ENCODE measurements around the gene CHMP5. TPM values are rescaled to one million over a fixed set of nuclear protein-coding genes. Genes with fewer than 3 reads are reported as not detected.

Gene CHMP5
- total RNA-seq, 1 experiment from 2014 or later = 63.0 TPM

GRCh38 chr9:33300546-33300945, 35.7 kb downstream of the CHMP5 start:
- no TSS peak for BruUV-seq (replicated peaks)
- no peak overlapping the region for H3K4me3 ChIP-seq
- ChIA-PET CTCF (interaction anchor here (0.7 kb wide), 1 partner anchor 267 kb away, joined by 3 read pairs; no protein-coding TSS in a partner anchor), POLR2A (ENCODE audit: unreplicated experiment) (no interaction called here)
- no peaks in the 10 kb centered on the region for H3K9me3 ChIP-seq (ENCODE audit: insufficient read depth, low read depth)
- H3K27me3 ChIP-seq (ENCODE audit: insufficient read depth, low read depth) = no peaks in the 10 kb centered on the region
- intact Hi-C loops (cut with micrococcal nuclease; ENCODE audit: unreplicated experiment) = no loop called here
- no peak overlapping the region for H2AFZ ChIP-seq
- no peak overlapping the region for H3K27ac ChIP-seq
- H3K36me3 ChIP-seq (ENCODE audit: low read depth) = no peaks in the 10 kb centered on the region; the same call in 1 of the 2 replicates
- H3K4me1 ChIP-seq (replicated peaks; ENCODE audit: insufficient read depth) = no peaks in the 10 kb centered on the region
- TF ChIP-seq CTCF (conservative IDR thresholded peaks at IDR 0.05) (no peak), EZH2 (IDR thresholded peaks at IDR 0.05; ENCODE audit: low read depth) (no peak)
- H3K9me2 ChIP-seq (ENCODE audit: insufficient read depth) = no peaks in the 10 kb centered on the region
- DNase-seq = no peak
- no peaks in the 10 kb centered on the region for H3K79me2 ChIP-seq (ENCODE audit: low read depth)
- no peak overlapping the region for H3K4me2 ChIP-seq
- no peaks in the 10 kb centered on the region for H4K20me1 ChIP-seq (ENCODE audit: insufficient read depth)
- H3F3A ChIP-seq (ENCODE audit: insufficient read depth, low read depth) = no peaks in the 10 kb centered on the region

- Histone ChIP-seq H3K4me3 (no peak overlapping the region), H3K9me3 (ENCODE audit: insufficient read depth, low read depth) (no peaks in the 10 kb centered on the region), H3K9me2 (ENCODE audit: insufficient read depth) (no peaks in the 10 kb centered on the region), H3K4me2 (no peak overlapping the region), H3K79me2 (ENCODE audit: low read depth) (no peaks in the 10 kb centered on the region), H3K4me1 (replicated peaks; ENCODE audit: insufficient read depth) (no peaks in the 10 kb centered on the region), H3K36me3 (ENCODE audit: low read depth) (no peaks in the 10 kb centered on the region; the same call in 1 of the 2 replicates), H3K27ac (no peak overlapping the region), H3K27me3 (ENCODE audit: insufficient read depth, low read depth) (no peaks in the 10 kb centered on the region), H4K20me1 (ENCODE audit: insufficient read depth) (no peaks in the 10 kb centered on the region), H3F3A (ENCODE audit: insufficient read depth, low read depth) (no peaks in the 10 kb centered on the region), H2AFZ (no peak overlapping the region)
- ChIA-PET POLR2A (ENCODE audit: unreplicated experiment) (no interaction called here), CTCF (no interaction called here)
- TF ChIP-seq EZH2 (IDR thresholded peaks at IDR 0.05; ENCODE audit: low read depth) (no peak), CTCF (conservative IDR thresholded peaks at IDR 0.05) (no peak)
- no TSS peak for BruUV-seq (replicated peaks)
- intact Hi-C loops (cut with micrococcal nuclease; ENCODE audit: unreplicated experiment) = no loop called here
- DNase-seq = no peak
Measured at GRCh38 chr9:33304362-33304761, 39.5 kb downstream of the CHMP5 start.

- no peak for DNase-seq
- no peak overlapping the region for H3K27ac ChIP-seq
- intact Hi-C loops (cut with micrococcal nuclease; ENCODE audit: unreplicated experiment) = no loop called here
- no peaks in the 10 kb centered on the region; the same call in 1 of the 2 replicates for H3K36me3 ChIP-seq (ENCODE audit: low read depth)
- H3F3A ChIP-seq (ENCODE audit: insufficient read depth, low read depth) = no peaks in the 10 kb centered on the region
- H3K4me3 ChIP-seq = no peak overlapping the region
- no peaks in the 10 kb centered on the region for H3K27me3 ChIP-seq (ENCODE audit: insufficient read depth, low read depth)
- H3K4me2 ChIP-seq = no peak overlapping the region
- no peaks in the 10 kb centered on the region for H3K4me1 ChIP-seq (replicated peaks; ENCODE audit: insufficient read depth)
- no peaks in the 10 kb centered on the region for H3K9me3 ChIP-seq (ENCODE audit: insufficient read depth, low read depth)
- no peaks in the 10 kb centered on the region for H3K79me2 ChIP-seq (ENCODE audit: low read depth)
- no peaks in the 10 kb centered on the region for H3K9me2 ChIP-seq (ENCODE audit: insufficient read depth)
- no peak for TF ChIP-seq CTCF (conservative IDR thresholded peaks at IDR 0.05)
- TF ChIP-seq EZH2 (IDR thresholded peaks at IDR 0.05; ENCODE audit: low read depth) = no peak
- POLR2A ChIA-PET (ENCODE audit: unreplicated experiment) = no interaction called here
- no TSS peak for BruUV-seq (replicated peaks)
- CTCF ChIA-PET = no interaction called here
- no peaks in the 10 kb centered on the region for H4K20me1 ChIP-seq (ENCODE audit: insufficient read depth)
- no peak overlapping the region for H2AFZ ChIP-seq
Measured at GRCh38 chr9:33306037-33306436, 41.2 kb downstream of the CHMP5 start.

Data from PC-9 (cell line).